Esophagus (tissue), 2 donors: ENCODE data around the gene ZNHIT6. TPM values are rescaled to one million over a fixed set of nuclear protein-coding genes. Genes with fewer than 3 reads are reported as not detected.

Experiments used
- H3K27ac ChIP-seq, 2 donors: one replicate each; pipeline ENCODE4 v1.5.1; 2013; ENCODE audit warnings: low read depth in 2 of 2, mild to moderate bottlenecking in 2 of 2, inconsistent platforms in 1 of 2, low read length in 1 of 2, moderate library complexity in 1 of 2
- H3K27me3 ChIP-seq, 2 donors: one replicate each; pipeline ENCODE4 v1.6.1; 2013; ENCODE audit warnings: low read length in 2 of 2, control low read depth in 1 of 2, mild to moderate bottlenecking in 1 of 2; ENCODE audit not compliant: insufficient read depth in 2 of 2, control insufficient read depth in 1 of 2
- H3K36me3 ChIP-seq, 2 donors: one replicate each; pipeline ENCODE4 v1.6.1; 2013; ENCODE audit warnings: low read length in 1 of 2; ENCODE audit not compliant: control insufficient read depth in 2 of 2, insufficient read depth in 2 of 2
- H3K4me1 ChIP-seq, 2 donors: one replicate each; pipeline ENCODE4 v1.6.1; 2013; ENCODE audit warnings: low read length in 1 of 2; ENCODE audit not compliant: control insufficient read depth in 2 of 2, insufficient read depth in 2 of 2
- H3K4me3 ChIP-seq, 2 donors: one replicate each; pipeline ENCODE4 v1.5.1; 2013; ENCODE audit warnings: low read length in 2 of 2, mild to moderate bottlenecking in 2 of 2, low read depth in 1 of 2, moderate library complexity in 1 of 2
- H3K9me3 ChIP-seq, 2 donors: one replicate each; pipeline ENCODE4 v1.6.1; 2013; ENCODE audit warnings: mild to moderate bottlenecking in 2 of 2, low read depth in 1 of 2, low read length in 1 of 2, moderate library complexity in 1 of 2; ENCODE audit not compliant: control insufficient read depth in 2 of 2, insufficient read depth in 1 of 2
- WGBS, 2 donors: extraction: QIAGEN DNeasy Blood & Tissue Kit; methylation state at CpG; one replicate each; pipeline ENCODE4 v1.1.7; 2013; 5-methylcytosine and 5-hydroxymethylcytosine counted together
- polyA plus RNA-seq, 2 donors: library from polyadenylated mRNA; stranded (reverse); fragments of 200-250 nt; gene quantifications; one replicate each; pipeline ENCODE4 v1.2.3, GENCODE V29; 2013
- donor health status: healthy with polysubstance abuse.
- donor health status: Bipolar disorder and iron deficiency.

ZNHIT6 gene
- polyA plus RNA-seq, 2 donors, result 9.1 to 9.3 TPM

- 54 to 56% methylated on average over 9 of the region's 9 CpGs for WGBS, 2 donors
- no peaks in the 10 kb centered on the region for H3K9me3 ChIP-seq
- H3K27ac ChIP-seq, result peak overlapping the region; percentile 29 to 40
- H3K4me3 ChIP-seq, result no peak overlapping the region
- H3K4me1 ChIP-seq, result no peaks in the 10 kb centered on the region
- H3K27me3 ChIP-seq, result no peaks in the 10 kb centered on the region
- H3K36me3 ChIP-seq, result no peaks in the 10 kb centered on the region
Measured at GRCh38 chr1:85628791-85629531, 79.3 kb downstream of the ZNHIT6 start.

GRCh38 chr1:85626818-85627217, 81.4 kb downstream of the ZNHIT6 start:
- Histone ChIP-seq H3K27ac (no peak overlapping the region), H3K27me3 (no peaks in the 10 kb centered on the region), H3K4me3 (no peak overlapping the region), H3K36me3 (no peaks in the 10 kb centered on the region), H3K4me1 (no peaks in the 10 kb centered on the region), H3K9me3 (no peaks in the 10 kb centered on the region)

GRCh38 chr1:85624361-85624760, 83.9 kb downstream of the ZNHIT6 start:
- WGBS, 2 donors, result 89 to 92% methylated on average over 4 of the region's 4 CpGs
- no peak overlapping the region for H3K4me3 ChIP-seq
- H3K27me3 ChIP-seq, result no peaks in the 10 kb centered on the region
- no peaks in the 10 kb centered on the region for H3K36me3 ChIP-seq
- no peaks in the 10 kb centered on the region for H3K9me3 ChIP-seq
- no peaks in the 10 kb centered on the region for H3K4me1 ChIP-seq
- no peak overlapping the region for H3K27ac ChIP-seq

GRCh38 chr1:85623061-85623471, 85.2 kb downstream of the ZNHIT6 start:
- no peaks in the 10 kb centered on the region for H3K4me1 ChIP-seq
- 66 to 78% methylated on average over 1 of the region's 1 CpG for WGBS, 2 donors
- H3K27ac ChIP-seq, result no peak overlapping the region
- no peaks in the 10 kb centered on the region for H3K27me3 ChIP-seq
- H3K4me3 ChIP-seq, result no peak overlapping the region
- H3K9me3 ChIP-seq, result no peaks in the 10 kb centered on the region
- H3K36me3 ChIP-seq, result no peaks in the 10 kb centered on the region

GRCh38 chr1:85621430-85621829, 86.8 kb downstream of the ZNHIT6 start:
- no peaks in the 10 kb centered on the region for H3K4me1 ChIP-seq
- no peaks in the 10 kb centered on the region for H3K36me3 ChIP-seq
- no peak overlapping the region for H3K27ac ChIP-seq
- H3K4me3 ChIP-seq, result no peak overlapping the region
- H3K9me3 ChIP-seq, result no peaks in the 10 kb centered on the region
- no peaks in the 10 kb centered on the region for H3K27me3 ChIP-seq
- 87 to 97% methylated on average over 1 of the region's 1 CpG for WGBS, 2 donors

- Histone ChIP-seq H3K36me3 (no peaks in the 10 kb centered on the region), H3K27ac (no peak overlapping the region), H3K4me3 (no peak overlapping the region), H3K9me3 (peaks cover 0 to 4% of the 10 kb centered on the region in 2 donors), H3K27me3 (no peaks in the 10 kb centered on the region), H3K4me1 (peaks cover 0 to 3% of the 10 kb centered on the region in 2 donors)
- 34 to 54% methylated on average over 3 of the region's 3 CpGs for WGBS, 2 donors
Measured at GRCh38 chr1:85617633-85618100, 90.6 kb downstream of the ZNHIT6 start.

GRCh38 chr1:85616736-85617135, 91.5 kb downstream of the ZNHIT6 start:
- H3K27me3 ChIP-seq, result no peaks in the 10 kb centered on the region
- no peaks in the 10 kb centered on the region for H3K36me3 ChIP-seq
- no peak overlapping the region for H3K27ac ChIP-seq
- peaks cover 0 to 4% of the 10 kb centered on the region in 2 donors for H3K9me3 ChIP-seq
- H3K4me3 ChIP-seq, result no peak overlapping the region
- 93 to 99% methylated on average over 3 of the region's 3 CpGs for WGBS, 2 donors
- peaks cover 0 to 6% of the 10 kb centered on the region in 2 donors for H3K4me1 ChIP-seq

GRCh38 chr1:85616364-85616705, 91.9 kb downstream of the ZNHIT6 start:
- Histone ChIP-seq H3K36me3 (no peaks in the 10 kb centered on the region), H3K4me1 (peaks cover 0 to 6% of the 10 kb centered on the region in 2 donors), H3K9me3 (peaks cover 0 to 4% of the 10 kb centered on the region in 2 donors), H3K4me3 (no peak overlapping the region), H3K27me3 (no peaks in the 10 kb centered on the region), H3K27ac (no peak overlapping the region)
- 58 to 69% methylated on average over 11 of the region's 11 CpGs for WGBS, 2 donors

GRCh38 chr1:85615586-85616363, 92.5 kb downstream of the ZNHIT6 start:
- no peaks in the 10 kb centered on the region for H3K27me3 ChIP-seq
- no peak overlapping the region for H3K27ac ChIP-seq
- peaks cover 0 to 6% of the 10 kb centered on the region in 2 donors for H3K4me1 ChIP-seq
- no peak overlapping the region for H3K4me3 ChIP-seq
- 46 to 51% methylated on average over 48 to 49 of the region's 49 CpGs for whole genome bisulfite sequencing, 2 donors
- no peaks in the 10 kb centered on the region for H3K36me3 ChIP-seq
- peaks cover 0 to 4% of the 10 kb centered on the region in 2 donors for H3K9me3 ChIP-seq
